GM19372 (cell line): Measurements from ENCODE around the gene SPTBN2.

Experiments
- ATAC-seq: cut with Tn5 transposase; IDR thresholded peaks from one replicate; pipeline ENCODE4 v1.9.1; 2021; ENCODE audit warnings: mild to moderate bottlenecking, low read depth, moderate library complexity; ENCODE audit not compliant: unreplicated experiment

The SPTBN2 gene

GRCh38 chr11:66705587-66706335 lies 23.3 kb downstream of the SPTBN2 start:
- ATAC-seq, result no peak

DNA sequence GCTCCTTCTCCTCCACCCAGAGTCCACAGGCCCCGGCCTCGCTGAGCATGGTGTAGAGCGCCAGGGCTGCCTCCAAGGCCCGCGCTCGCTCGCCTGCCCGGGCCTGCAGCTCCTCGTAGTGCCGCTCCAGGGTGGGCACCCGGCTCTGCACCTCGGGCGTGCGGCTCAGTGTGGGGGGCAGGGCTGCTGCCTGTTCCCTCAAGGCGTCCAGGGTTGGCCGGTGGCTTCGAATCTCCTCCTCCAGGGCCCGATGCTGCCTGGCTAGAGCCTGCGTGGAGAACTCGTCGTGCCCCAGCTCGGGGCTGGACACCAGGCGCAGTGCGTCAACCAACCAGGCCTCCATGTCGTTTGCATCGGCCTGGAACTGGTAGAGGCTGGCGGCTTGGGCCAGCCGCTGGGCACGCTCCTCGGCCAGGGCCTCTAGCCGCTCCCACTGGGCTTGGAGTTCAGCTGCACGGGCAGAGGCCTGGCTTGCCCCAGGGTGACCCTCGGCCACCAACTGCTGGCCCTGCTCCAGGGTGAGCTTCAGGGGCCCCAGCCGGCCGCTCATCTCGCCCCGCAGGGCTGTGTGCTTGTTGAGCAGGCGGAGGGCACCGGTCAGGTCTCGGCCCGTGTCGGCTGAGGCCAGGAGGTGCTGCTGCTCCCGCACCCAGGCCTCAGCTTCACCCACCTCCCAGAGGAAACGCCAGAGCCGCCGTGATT lies 24.2 kb downstream of the SPTBN2 start:
- ATAC-seq, result no peak

DNA sequence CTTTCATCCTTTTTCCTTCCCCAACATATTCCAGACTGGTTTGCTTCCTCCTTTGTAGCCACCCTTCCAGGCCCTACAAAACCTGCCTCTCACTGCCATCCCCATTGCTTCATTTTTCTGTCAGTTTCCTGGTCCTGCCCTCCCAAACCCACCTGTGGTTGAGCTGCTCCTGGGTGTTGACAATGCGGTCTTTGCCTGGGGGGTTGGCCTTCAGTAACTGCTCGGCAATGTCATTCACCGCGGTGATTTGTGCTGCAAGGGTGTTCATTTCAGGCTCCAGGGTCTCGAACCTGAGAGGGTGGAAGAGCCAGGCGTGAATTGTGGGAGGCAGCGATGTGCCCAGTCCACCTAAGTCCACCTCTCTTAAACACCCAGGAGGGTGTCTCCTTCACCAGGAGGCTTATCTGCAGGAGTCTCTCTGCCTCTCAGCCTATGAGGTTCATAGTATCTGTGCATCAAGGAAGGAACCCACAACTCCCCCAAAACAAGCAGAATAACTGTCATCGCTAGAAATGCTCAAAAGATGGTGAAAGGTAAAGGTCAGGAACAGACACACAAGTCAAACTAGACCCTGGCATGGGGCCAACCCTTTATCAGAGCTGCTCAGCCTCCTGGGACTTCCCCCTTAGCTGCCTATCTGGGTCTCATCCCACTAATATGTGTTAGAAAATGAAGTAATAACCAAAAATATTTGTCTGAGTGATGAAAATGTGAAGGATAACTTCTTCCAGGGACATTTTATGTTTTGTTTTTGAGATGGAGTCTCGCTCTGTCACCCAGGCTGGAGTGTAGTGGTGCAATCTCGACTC lies 27.4 kb downstream of the SPTBN2 start:
- ATAC-seq, result no peak

- ATAC-seq, result no peak
These were observed 28.3 kb downstream of the SPTBN2 start for GRCh38 chr11:66700742-66701141.

DNA sequence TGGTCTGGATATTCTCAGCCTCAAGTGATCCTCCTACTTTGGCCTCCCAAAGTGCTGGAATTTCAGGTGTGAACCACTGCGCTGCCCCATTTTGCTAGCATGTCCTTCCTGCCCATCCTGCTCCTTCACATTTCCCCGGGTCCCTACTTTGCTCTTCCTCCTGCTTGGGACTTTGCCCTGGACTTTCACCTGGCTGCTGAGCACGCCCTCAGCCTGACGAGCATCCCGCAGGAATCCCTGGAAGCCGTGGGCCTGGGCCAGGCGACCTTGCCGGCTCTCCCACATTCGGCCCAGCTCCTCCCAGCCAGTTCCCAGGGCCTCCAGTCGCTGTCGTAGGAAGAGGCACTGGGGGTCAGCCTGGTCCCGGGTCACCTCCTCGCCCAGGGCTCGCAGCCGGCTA lies 28.7 kb downstream of the SPTBN2 start:
- no peak for ATAC-seq

GRCh38 chr11:66698491-66698890 lies 30.5 kb downstream of the SPTBN2 start:
- no peak for ATAC-seq

GRCh38 chr11:66697988-66698387 lies 31.0 kb downstream of the SPTBN2 start:
- ATAC-seq, result no peak

GRCh38 chr11:66696146-66696545 lies 32.9 kb downstream of the SPTBN2 start:
- no peak for ATAC-seq

GRCh38 chr11:66694732-66695207 lies 34.2 kb downstream of the SPTBN2 start:
- no peak for ATAC-seq

- no peak for ATAC-seq
These were observed 35.0 kb downstream of the SPTBN2 start for GRCh38 chr11:66694056-66694410.

DNA sequence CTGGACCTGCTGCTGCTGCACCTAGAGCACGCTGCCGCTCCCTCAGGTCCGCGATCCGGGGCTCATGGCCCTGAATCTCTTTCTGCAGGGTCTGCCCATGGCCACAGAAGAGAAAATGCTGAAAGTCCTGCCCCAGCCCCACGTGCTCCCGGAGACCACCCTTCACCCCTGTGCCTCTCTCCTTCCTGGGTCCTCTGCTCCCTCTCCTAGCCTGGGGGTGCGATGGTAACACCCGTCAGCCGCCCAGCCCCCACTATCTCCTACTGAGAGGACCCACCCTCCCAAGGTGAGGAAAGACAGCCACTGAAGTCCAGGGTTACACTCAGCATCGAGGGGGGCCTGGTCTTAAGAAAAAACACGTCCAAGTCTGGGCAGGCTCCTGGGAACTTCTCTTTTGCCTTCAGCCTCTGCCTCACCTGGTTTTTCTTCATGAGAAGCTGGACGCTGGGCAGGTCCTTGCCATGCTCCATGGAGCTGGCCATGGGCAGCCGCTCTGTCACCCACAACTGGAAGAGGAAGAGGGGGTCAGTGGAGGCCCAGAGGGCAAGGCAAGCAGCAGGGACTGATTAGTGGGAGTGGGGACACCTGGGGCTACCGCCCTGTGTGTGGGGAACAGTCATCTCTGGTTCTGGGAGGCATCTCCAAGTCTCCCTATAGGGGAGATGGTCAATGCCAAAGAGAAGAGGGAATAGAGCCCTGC lies 35.5 kb downstream of the SPTBN2 start:
- ATAC-seq, result no peak

- ATAC-seq, result no peak
These were observed 36.1 kb downstream of the SPTBN2 start for GRCh38 chr11:66692871-66693331.

DNA sequence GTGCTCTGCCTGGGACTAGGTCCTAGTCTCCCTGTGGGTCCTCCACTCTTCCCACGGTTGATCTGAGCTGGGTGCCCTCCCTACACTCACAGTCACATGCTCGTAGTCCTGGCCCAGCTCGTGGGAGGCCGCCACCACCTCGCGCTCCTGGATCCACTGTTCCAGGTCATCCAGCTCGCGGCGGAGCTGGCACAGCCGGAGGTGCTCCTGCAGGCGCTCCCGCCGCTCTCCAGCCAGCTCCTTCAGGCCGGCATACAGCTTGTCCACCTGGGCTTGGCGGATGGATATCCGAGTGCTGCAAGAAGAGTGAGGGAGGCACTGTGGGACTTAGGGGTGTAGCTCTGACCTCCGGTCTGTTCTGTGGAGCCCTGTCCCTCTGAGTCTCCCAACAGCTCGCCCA lies 36.6 kb downstream of the SPTBN2 start:
- ATAC-seq, result no peak

DNA sequence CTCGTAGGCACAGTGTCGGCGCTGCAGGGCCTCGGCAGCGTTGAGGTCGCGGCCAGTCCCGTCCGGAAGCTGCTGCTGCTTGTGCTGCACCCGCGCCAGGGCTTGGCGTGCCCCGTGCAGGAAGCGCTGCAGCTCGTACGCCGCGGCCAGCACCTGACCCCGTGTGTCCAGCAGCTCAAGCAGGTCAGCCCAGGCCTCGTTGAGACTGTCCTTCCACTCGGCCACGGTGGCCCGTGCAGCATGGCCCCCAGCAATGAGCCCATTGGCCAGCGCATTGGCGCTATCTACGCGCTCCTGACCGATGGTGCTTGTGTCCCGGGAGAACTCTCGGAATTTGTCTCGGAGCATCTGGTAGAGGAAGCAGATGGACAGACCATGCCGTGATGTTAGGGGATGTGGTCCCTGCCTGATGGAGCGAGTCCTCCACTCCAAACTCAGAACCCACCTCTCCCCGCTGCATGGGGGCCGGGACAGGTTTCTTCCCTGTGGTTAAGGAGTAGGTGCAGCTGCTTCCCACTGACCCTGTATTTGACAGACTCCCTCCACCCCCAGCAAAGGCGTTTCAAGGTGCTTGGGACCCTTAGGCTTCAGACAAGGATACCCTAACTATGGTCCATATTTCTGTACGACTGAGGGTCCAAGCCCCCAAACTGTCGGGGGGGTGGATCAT lies 37.6 kb downstream of the SPTBN2 start:
- ATAC-seq, result no peak

DNA sequence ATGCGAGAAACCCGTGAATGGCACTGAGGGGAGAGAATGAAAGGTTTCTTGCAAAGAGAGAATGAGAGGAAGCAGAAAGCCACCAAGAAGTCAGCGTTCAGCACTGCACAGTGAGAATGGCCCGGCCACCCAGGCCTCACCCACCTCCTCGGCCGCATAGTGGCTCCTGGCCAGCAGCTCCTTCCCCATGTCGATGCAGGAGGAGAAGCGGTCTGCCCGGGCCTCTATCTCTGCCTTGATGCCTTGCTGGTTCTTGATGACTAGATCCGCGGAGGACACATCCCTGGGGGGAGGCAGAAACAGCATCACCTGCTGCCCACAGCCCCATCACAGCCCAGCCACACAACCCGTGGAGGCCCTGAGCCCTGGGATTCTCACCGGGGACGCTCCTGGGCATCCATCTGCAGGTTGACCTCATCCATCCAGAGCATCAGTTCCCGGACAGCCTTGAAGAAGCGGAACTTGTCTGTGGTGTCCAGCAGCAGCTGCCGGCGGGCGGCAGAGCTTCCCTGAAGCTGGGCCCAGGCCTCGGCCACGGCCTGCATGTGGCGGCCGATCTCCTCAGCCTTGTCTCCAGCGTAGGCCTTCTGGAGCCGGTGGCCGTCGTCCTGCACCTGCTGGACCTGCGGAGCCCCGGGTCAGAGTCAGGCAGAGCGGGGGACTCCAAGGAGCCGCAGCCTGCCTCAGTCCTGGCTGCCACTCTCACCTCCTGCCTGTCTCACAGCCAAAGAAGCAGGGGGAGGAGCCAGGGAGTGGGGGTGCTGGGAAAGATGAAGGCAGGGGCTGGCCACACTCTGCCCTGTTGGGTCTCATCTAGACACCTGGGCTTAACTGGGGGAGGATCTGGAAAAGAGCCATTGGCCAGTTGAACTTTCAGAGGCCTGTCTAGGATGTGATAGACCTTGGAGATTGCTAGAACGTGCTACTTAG lies 39.1 kb downstream of the SPTBN2 start:
- no peak for ATAC-seq

GRCh38 chr11:66688561-66689534 lies 40.2 kb downstream of the SPTBN2 start:
- ATAC-seq, result no peak

- ATAC-seq, result no peak
These were observed 41.2 kb downstream of the SPTBN2 start for GRCh38 chr11:66687831-66688281.
